DND-41 (cell line): ENCODE results near the gene SNAP25.

ENCODE experiments used
- CTCF ChIP-seq: IDR thresholded peaks from 2 replicates; pipeline ENCODE4 v1.5.1; 2012; ENCODE audit warnings: borderline replicate concordance, low read length, moderate library complexity, mild to moderate bottlenecking; ENCODE audit not compliant: poor library complexity, severe bottlenecking; ENCODE audit errors: extremely low read depth
- EZH2 ChIP-seq: IDR thresholded peaks from 3 replicates; pipeline ENCODE4 v1.6.1; 2012; ENCODE audit warnings: borderline replicate concordance, low read depth, mild to moderate bottlenecking, moderate library complexity, low read length, inconsistent platforms; ENCODE audit not compliant: severe bottlenecking

- no peak for TF ChIP-seq EZH2
- no peak for TF ChIP-seq CTCF
Observed at GRCh38 chr20:10308652-10309051, 90.0 kb downstream of the SNAP25 start.
